Stimulated activated CD4-positive, alpha-beta T cell treated with anti-CD3 and anti-CD28 coated beads, Interleukin-4, amount 100 ng/mL, for 24 hours (primary cell): Measurements from ENCODE around the gene HIRIP3.
A peak's percentile ranks its signal among the peaks of the same experiment; 100 is the strongest.
"Not testable (repeated sequence)": the region's sequence is repeated elsewhere in the genome, so short reads cannot be mapped to it uniquely, and the experiment has no call there.

Source experiments
- DNase-seq: peaks from one replicate; pipeline ENCODE4 v3.0.0-alpha.2; 2020

HIRIP3 gene

DNA sequence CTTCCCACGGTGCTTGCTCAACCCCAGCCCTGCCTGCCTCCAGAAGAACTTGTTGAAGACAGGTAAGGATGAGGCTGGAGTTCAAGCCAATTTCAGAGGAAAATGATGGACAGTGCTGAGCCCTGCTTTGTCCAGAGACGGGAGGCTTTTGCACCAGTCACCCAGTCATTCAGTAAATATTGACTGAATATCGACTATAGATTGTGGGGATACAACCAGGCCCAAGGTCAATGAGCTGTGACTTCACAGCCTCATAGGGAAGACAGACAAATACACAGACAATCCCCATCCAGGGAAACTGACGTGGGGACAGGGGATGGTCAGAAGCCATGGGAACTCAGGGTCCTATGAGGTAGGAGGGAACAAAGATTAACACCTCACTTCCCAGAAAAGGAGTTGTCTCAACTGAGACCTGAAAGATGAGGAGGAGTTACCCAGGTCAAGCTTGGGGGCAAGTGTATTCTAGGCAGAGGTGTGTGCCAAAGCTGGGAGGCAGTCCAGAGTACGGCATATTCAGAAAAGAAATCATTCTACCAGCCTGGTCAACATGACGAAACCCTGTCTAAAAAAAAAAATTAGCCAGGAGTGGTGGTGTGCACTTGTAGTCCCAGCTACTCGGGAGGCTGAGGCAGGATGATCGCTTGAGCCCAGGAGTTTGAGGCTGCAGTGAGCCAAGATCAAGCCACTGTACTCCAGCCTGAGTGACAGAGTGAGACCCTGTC, 21.3 kb upstream of the HIRIP3 start:
- DNase-seq: no peak

DNA sequence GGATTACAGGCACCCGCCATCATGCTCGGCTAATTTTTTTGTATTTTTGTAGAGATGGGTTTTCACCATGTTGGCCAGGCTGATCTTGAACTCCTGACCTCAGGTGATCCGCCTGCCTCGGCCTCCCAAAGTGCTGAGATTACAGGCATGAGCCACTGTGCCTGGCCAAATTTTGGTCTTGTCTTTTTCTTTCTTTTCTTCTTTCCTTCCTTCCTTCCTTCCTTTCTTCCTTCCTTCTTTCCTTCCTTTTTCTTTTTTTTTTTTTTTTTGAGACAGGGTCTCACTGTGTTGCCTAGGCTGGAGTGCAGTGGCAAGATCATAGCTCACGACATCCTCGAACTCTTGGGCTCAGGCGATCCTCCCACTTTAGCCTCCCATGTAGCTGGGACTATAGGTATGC, 20.0 kb upstream of the HIRIP3 start:
- DNase-seq: not testable (repeated sequence)

GRCh38 chr16:30012598-30012997, 17.2 kb upstream of the HIRIP3 start:
- DNase-seq: not testable (repeated sequence)

DNA sequence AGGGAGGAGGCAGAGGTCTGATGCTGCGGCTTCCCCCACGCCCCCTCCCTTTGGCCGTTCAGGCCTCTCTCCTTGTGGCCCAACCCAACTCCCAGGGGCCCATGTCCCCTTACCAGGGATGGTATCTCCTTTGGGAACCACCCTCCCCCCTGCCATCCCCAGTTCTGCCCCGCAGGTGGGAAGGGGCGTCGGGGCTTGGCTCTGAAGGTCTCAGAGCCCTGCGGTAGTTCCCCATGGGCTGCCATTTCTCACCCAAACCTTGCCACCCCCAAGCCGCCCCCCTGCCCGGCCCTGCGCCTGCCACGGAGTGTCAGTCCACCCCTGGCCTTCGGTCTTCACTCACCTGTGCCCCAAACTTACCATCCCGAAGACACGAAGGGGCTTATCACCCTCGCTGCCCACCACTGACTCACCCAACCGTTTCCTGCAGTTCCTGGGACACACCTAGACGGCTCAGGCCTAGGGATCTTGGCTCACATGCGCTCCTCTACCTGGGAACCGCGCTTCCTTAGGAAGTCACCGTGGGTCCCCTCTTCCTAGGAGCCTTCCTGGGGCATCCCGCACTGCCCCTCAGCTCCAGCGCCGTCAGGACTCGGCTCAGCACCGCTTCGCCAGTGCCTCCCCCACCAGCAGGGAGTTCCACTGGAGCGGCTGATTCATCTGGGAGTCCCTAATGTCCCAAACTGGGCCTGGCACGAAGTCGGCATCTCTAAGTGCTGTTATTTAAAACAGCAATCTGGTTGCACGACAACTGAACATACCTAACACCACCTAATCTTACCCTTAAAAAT, 16.5 kb upstream of the HIRIP3 start:
- DNase-seq: no peak

DNA sequence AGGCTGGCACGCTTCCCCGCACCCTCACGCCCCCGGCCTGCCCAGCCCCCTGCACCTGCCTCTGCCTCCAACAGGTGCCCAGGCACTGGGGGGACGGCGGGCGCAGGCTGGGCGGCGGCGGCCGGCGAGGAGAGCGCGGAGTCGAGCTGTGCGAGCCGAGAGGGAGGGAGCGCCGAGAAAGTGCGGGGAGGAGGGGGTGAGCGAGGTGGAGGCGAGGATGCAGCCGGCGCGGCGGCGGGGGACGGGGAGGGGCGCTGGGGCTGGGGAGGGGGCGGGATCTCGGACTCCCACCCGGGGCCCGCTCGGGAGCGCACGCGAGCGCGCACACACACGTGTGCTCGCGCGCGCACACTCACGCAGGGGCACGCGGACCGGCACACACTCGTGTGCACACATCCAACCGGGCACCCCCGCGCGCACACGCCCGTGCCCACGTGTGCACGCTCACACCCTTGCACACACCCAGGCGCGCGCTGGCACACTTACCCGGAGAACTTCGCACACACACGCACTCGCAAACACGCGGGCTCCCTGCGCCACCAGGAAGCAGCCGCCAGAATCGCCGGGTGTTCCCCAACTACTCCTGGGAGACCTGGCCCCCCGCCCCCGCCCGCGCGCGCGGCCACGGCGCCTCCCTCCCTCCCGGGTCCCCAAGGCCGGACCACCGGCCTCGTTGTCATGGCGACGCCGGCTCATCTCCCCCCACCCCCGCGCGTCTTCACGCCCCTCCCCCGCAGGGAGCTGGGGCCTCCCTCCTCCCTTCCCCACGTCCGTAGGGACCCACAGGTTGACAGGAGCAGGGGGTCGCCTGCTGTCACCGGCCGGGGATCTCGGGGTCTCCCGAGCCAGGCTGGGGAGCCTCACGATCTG, 15.7 kb upstream of the HIRIP3 start, which contains the start of gene DOC2A:
Gene DOC2A, minus strand, starts transcription at position 184 of the 870 bp plus-strand sequence. CDS start 805 bp downstream, outside the sequence.
- DNase-seq: peak; percentile 37

- DNase-seq: no peak
Observed at GRCh38 chr16:30009990-30010843, 14.8 kb upstream of the HIRIP3 start.

GRCh38 chr16:30009085-30009862, 13.9 kb upstream of the HIRIP3 start:
- no peak for DNase-seq

GRCh38 chr16:30007378-30007895, 12.0 kb upstream of the HIRIP3 start:
- no peak for DNase-seq

DNA sequence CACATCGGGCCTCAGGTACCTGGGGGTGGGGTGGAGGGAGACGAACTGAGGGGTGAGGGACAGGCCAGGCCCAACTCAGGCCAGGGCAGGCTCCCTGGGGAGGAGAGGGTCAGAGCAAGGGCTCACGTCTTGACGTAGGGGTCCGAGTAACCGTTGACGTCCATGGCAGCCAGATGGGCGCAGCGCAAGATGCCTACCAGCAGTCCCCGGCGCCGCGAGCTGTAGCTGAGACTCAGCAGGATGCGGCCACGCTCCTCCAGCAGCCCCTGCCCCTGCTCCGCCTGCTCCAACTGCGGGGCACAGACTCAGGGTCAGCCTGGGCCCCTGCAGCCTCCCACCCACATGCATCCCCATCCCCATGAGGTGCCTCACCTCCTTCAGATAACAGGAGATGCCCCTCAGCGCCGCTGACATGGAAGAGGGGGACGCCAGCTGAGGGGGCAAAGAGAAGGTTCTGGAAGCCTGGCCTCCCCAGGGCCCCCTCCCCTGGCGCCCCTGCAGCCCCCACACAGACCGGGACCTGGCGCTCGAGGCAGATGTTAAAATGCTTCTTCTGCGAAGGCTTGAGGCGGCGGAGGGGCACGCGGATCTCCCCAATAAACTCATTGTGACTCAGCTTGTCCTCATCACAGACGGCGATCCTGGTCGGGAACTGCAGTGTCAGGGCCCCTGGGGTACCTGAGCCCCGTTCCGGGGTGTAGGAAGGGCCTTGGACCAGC, 11.4 kb upstream of the HIRIP3 start:
- DNase-seq: no peak

DNA sequence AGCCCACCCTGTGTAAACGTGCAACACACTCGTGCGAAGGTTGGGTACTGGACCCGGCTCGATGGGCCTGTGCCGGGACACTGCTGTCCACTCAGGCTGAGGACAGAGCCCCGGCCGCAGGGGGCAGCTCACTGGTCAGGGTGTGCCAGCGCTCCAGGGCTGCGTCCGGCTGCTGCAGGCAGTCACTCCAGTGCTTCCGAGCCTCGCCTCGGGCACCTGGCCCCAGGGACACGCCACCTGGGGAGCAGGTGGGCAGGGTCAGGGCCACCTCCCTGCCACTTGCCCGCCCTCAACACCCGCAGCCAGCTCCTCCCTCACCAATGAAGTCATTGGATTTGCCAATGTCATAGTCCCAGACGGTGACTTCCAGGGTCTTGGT, 10.7 kb upstream of the HIRIP3 start:
- no peak for DNase-seq

- peak; percentile 48 for DNase-seq
Observed at GRCh38 chr16:30005341-30006094, 10.1 kb upstream of the HIRIP3 start.

DNA sequence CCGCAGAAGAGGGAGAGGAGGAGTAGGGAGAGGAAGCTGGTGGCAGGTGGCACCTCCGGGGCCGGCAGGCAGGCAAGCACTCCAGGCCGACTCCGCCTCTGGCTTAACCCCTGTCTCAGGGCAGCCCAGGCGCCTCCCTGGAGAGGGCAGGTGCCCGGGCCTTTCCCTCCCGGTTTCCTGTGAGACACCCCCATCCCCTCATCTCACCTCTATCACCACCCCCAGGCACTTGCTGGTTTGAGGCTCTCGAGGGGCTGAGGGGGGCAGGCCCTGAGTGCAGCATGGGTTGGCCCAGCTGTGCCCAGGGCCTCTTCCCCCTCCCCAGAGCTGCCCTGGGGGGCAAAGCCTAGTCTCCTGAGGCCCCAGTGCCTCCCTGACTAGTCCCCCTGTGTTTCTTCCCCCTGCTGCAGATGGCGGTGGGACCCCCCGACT, 9.4 kb upstream of the HIRIP3 start:
- no peak for DNase-seq

GRCh38 chr16:30004424-30004776, 9.0 kb upstream of the HIRIP3 start:
- no peak for DNase-seq

GRCh38 chr16:30003670-30004423, 8.4 kb upstream of the HIRIP3 start:
- DNase-seq: no peak

- no peak for DNase-seq
Observed at GRCh38 chr16:30002614-30003346, 7.4 kb upstream of the HIRIP3 start.

DNA sequence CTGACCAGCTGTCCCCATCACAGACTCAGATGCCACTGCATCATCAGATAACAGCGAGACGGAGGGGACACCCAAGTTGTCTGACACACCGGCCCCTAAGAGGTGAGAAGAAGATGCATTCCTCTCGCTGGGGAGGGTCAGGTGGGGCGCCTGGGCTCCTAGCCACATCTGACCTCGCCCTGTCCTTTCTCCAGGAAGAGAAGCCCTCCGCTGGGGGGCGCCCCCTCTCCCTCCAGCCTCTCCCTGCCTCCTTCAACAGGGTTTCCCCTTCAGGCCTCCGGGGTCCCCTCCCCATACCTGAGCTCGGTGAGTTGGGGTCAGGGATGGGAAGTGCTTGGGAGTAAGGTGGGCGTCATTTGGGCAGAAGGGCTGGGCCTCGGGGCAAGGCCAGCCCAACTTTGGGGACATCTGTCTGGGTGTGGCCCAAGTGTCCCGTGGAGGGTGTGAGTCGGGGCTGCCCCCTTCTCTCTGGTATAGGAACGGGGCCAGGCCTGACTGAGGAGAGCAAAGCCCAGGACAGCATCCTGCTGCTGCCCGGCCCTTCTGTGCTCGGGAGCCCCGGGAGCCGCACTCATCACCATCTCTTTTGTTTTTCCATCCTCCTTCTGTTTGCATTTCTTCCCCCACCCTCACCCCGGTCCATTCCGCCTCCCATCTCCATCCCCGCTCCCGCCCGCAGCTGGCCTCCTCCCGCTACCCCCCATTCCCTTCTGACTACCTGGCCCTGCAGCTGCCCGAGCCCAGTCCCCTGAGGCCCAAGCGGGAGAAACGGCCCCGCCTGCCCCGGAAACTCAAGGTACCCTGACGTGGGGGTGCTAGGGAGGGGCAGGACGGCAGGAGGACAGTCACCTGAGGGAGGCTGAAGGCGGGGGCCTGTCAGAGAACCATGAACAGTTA, 5.6 kb upstream of the HIRIP3 start:
- no peak for DNase-seq

DNA sequence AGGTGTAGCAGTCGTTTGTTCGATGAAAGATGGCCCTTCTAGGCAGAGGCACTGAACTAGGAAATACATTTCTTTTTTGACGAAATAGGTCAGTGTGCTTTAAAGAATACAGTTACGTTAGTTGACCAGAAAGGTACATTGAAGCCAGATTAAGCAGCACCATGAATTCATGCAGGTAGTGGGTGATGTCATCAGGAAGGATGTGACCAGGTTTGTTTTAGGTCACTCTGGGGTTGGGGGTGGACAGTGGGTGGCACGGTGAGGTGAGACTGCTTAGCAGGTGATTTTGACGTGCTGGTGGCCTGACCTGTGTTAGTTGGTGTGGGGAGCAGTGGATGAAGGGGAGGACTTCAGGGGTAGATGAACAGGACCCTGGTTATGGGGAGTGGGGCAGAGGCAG, 4.2 kb upstream of the HIRIP3 start:
- DNase-seq: no peak
